ENCODE data around the gene DSG4. TPM values are rescaled to one million over a fixed set of nuclear protein-coding genes. Genes with fewer than 3 reads are reported as not detected.

The DSG4 gene
- polyA plus RNA-seq, 3 donors: not detected

- Mint-ChIP-seq H3K36me3 (no peaks in the 10 kb centered on the region), H3K9me3 (peaks cover 2 to 14% (median 4%) of the 10 kb centered on the region in 7 donors), H3K4me3 (no peak overlapping the region), H3K27me3 (ENCODE audit: low read depth in 3 of 3) (no peaks in the 10 kb centered on the region), H3K27ac (no peak overlapping the region), H3K4me1 (no peaks in the 10 kb centered on the region)
- WGBS (ENCODE audit: insufficient coverage): 93% methylated on average over 8 of the region's 8 CpGs
- Histone ChIP-seq H3K36me3 (replicated peaks in 1 of 2; ENCODE audit: control insufficient read depth in 1 of 2, insufficient read depth in 2 of 2, low read length in 2 of 2) (no peaks in the 10 kb centered on the region), H3K4me1 (ENCODE audit: control insufficient read depth in 1 of 2, insufficient read depth in 2 of 2, low read length in 2 of 2) (no peaks in the 10 kb centered on the region), H3K4me2 (replicated peaks; ENCODE audit: extremely low read depth, low read length, poor library complexity, severe bottlenecking) (no peak overlapping the region), H3K9me3 (replicated peaks in 1 of 2; ENCODE audit: control insufficient read depth in 1 of 2, insufficient read depth in 1 of 2, low read length in 2 of 2) (peaks cover 7 to 11% of the 10 kb centered on the region in 2 donors), H3K4me3 (replicated peaks in 1 of 3; ENCODE audit: low read depth in 2 of 3, low read length in 3 of 3) (no peak overlapping the region), H3K27ac (ENCODE audit: low read depth in 1 of 2, low read length in 2 of 2) (no peak overlapping the region), H4K20me1 (ENCODE audit: insufficient read depth, low read length) (no peaks in the 10 kb centered on the region), H3K9ac (ENCODE audit: insufficient read depth, low read length, poor library complexity, severe bottlenecking) (no peak overlapping the region), H3K27me3 (ENCODE audit: control insufficient read depth in 2 of 2, insufficient read depth in 2 of 2, low read length in 2 of 2) (no peaks in the 10 kb centered on the region), H3K79me2 (ENCODE audit: insufficient read depth, low read length) (no peaks in the 10 kb centered on the region), H2AFZ (ENCODE audit: insufficient read depth, low read depth, low read length, poor library complexity, severe bottlenecking) (no peak overlapping the region)
- DNase-seq: no peak
- intact Hi-C loops (cut with micrococcal nuclease): no loop called here
- TF ChIP-seq CTCF (IDR thresholded peaks at IDR 0.05): no peak
Observed at GRCh38 chr18:31354990-31355389, 21.6 kb upstream of the DSG4 start.

- Mint-ChIP-seq H3K27me3 (ENCODE audit: low read depth in 3 of 3) (no peaks in the 10 kb centered on the region), H3K4me1 (no peaks in the 10 kb centered on the region), H3K27ac (no peak overlapping the region), H3K9me3 (peaks cover 2 to 14% (median 4%) of the 10 kb centered on the region in 7 donors), H3K36me3 (no peaks in the 10 kb centered on the region), H3K4me3 (no peak overlapping the region)
- Histone ChIP-seq H3K36me3 (replicated peaks in 1 of 2; ENCODE audit: control insufficient read depth in 1 of 2, insufficient read depth in 2 of 2, low read length in 2 of 2) (no peaks in the 10 kb centered on the region), H3K4me1 (ENCODE audit: control insufficient read depth in 1 of 2, insufficient read depth in 2 of 2, low read length in 2 of 2) (no peaks in the 10 kb centered on the region), H3K4me2 (replicated peaks; ENCODE audit: extremely low read depth, low read length, poor library complexity, severe bottlenecking) (no peak overlapping the region), H3K9me3 (replicated peaks in 1 of 2; ENCODE audit: control insufficient read depth in 1 of 2, insufficient read depth in 1 of 2, low read length in 2 of 2) (peaks cover 7 to 11% of the 10 kb centered on the region in 2 donors), H3K79me2 (ENCODE audit: insufficient read depth, low read length) (no peaks in the 10 kb centered on the region), H3K27me3 (ENCODE audit: control insufficient read depth in 2 of 2, insufficient read depth in 2 of 2, low read length in 2 of 2) (no peaks in the 10 kb centered on the region), H3K9ac (ENCODE audit: insufficient read depth, low read length, poor library complexity, severe bottlenecking) (no peak overlapping the region), H2AFZ (ENCODE audit: insufficient read depth, low read depth, low read length, poor library complexity, severe bottlenecking) (no peak overlapping the region), H3K4me3 (replicated peaks in 1 of 3; ENCODE audit: low read depth in 2 of 3, low read length in 3 of 3) (no peak overlapping the region), H4K20me1 (ENCODE audit: insufficient read depth, low read length) (no peaks in the 10 kb centered on the region), H3K27ac (ENCODE audit: low read depth in 1 of 2, low read length in 2 of 2) (no peak overlapping the region)
- intact Hi-C loops (cut with micrococcal nuclease): no loop called here
- no peak for TF ChIP-seq CTCF (IDR thresholded peaks at IDR 0.05)
- WGBS (ENCODE audit: insufficient coverage): 100% methylated on average over 1 of the region's 5 CpGs
- DNase-seq: no peak
Observed at GRCh38 chr18:31356025-31356424, 20.6 kb upstream of the DSG4 start.

Data from CD14-positive monocyte (primary cell).